Activated CD4-positive, alpha-beta memory T cell treated with anti-CD3 and anti-CD28 coated beads for 36 hours (primary cell): ENCODE measurements around the gene STC2. TPM values are rescaled to one million over a fixed set of nuclear protein-coding genes. Genes with fewer than 3 reads are reported as not detected.

Experiments
- CTCF ChIA-PET: fragments of 350-600 bp; sonication (Branson Sonifier 250); formaldehyde crosslinking; loops from one replicate; lab custom pipeline; 2021; ENCODE audit warnings: antibody characterized with exemption, inconsistent platforms; lab: Charles Lee
- POLR2A ChIA-PET: fragments of 350-600 bp; sonication (Branson Sonifier 250); formaldehyde crosslinking; loops from one replicate; lab custom pipeline; 2021; ENCODE audit warnings: antibody characterized with exemption; lab: Charles Lee
- DNase-seq: peaks from one replicate; pipeline ENCODE4 v3.0.0-alpha.2; 2020
- H3K27ac Mint-ChIP-seq: one replicate; pipeline ENCODE4 v1.8.0; 2021; ENCODE audit warnings: mixed read lengths
- H3K27me3 Mint-ChIP-seq: one replicate; pipeline ENCODE4 v1.8.0; 2021; ENCODE audit warnings: mixed read lengths
- H3K36me3 Mint-ChIP-seq: one replicate; pipeline ENCODE4 v1.8.0; 2021; ENCODE audit warnings: mixed read lengths
- H3K4me1 Mint-ChIP-seq: one replicate; pipeline ENCODE4 v1.8.0; 2021; ENCODE audit warnings: low read depth, mixed read lengths
- H3K4me3 Mint-ChIP-seq: one replicate; pipeline ENCODE4 v1.8.0; 2021; ENCODE audit warnings: mild to moderate bottlenecking, mixed read lengths
- H3K9me3 Mint-ChIP-seq: one replicate; pipeline ENCODE4 v1.8.0; 2021; ENCODE audit warnings: mixed read lengths
- intact Hi-C: fragments of 100-400 bp; cut with micrococcal nuclease; formaldehyde crosslinking; loops from one replicate; pipeline ENCODE4 v1.15.1; 2023
- total RNA-seq, 2 experiments: library from RNA; stranded (reverse); gene quantifications; one replicate each; pipeline ENCODE4 v1.2.3, GENCODE V29; 2021

Gene STC2
- total RNA-seq, 2 experiments from 2014 or later, result 12.0 to 13.7 TPM

GRCh38 chr5:173310218-173310769 is 17.9 kb downstream of the STC2 start:
- Mint-ChIP-seq H3K9me3 (peaks cover 5% of the 10 kb centered on the region), H3K27ac (no peak overlapping the region), H3K36me3 (no peaks in the 10 kb centered on the region), H3K4me3 (no peak overlapping the region), H3K27me3 (peaks cover 48% of the 10 kb centered on the region), H3K4me1 (no peaks in the 10 kb centered on the region)
- CTCF ChIA-PET, result interaction anchor here (1.7 kb wide), 1 partner anchor 14 kb away, joined by 6 read pairs; no protein-coding TSS in a partner anchor
- no peak for DNase-seq
- intact Hi-C loops, result no loop called here
- POLR2A ChIA-PET, result no interaction called here

GRCh38 chr5:173309731-173310130 is 18.5 kb downstream of the STC2 start:
- DNase-seq, result no peak
- Mint-ChIP-seq H3K9me3 (peaks cover 5% of the 10 kb centered on the region), H3K36me3 (no peaks in the 10 kb centered on the region), H3K4me1 (no peaks in the 10 kb centered on the region), H3K4me3 (no peak overlapping the region), H3K27me3 (peaks cover 48% of the 10 kb centered on the region), H3K27ac (no peak overlapping the region)
- ChIA-PET CTCF (no interaction called here), POLR2A (no interaction called here)
- intact Hi-C loops, result no loop called here

- no peak for DNase-seq
- peaks cover 49% of the 10 kb centered on the region for H3K27me3 Mint-ChIP-seq
- H3K36me3 Mint-ChIP-seq, result no peaks in the 10 kb centered on the region
- H3K4me1 Mint-ChIP-seq, result no peaks in the 10 kb centered on the region
- intact Hi-C loops, result no loop called here
- ChIA-PET POLR2A (no interaction called here), CTCF (no interaction called here)
- H3K4me3 Mint-ChIP-seq, result no peak overlapping the region
- H3K27ac Mint-ChIP-seq, result no peak overlapping the region
- H3K9me3 Mint-ChIP-seq, result peaks cover 5% of the 10 kb centered on the region
Observed at GRCh38 chr5:173308226-173308625, 20.0 kb downstream of the STC2 start.

- ChIA-PET CTCF (no interaction called here), POLR2A (no interaction called here)
- H3K9me3 Mint-ChIP-seq, result peaks cover 5% of the 10 kb centered on the region
- H3K4me3 Mint-ChIP-seq, result no peak overlapping the region
- no peak for DNase-seq
- intact Hi-C loops, result no loop called here
- no peak overlapping the region for H3K27ac Mint-ChIP-seq
- peaks cover 53% of the 10 kb centered on the region for H3K27me3 Mint-ChIP-seq
- H3K36me3 Mint-ChIP-seq, result no peaks in the 10 kb centered on the region
- H3K4me1 Mint-ChIP-seq, result no peaks in the 10 kb centered on the region
Observed at GRCh38 chr5:173307695-173308094, 20.5 kb downstream of the STC2 start.

GRCh38 chr5:173306695-173307094 is 21.5 kb downstream of the STC2 start:
- Mint-ChIP-seq H3K4me1 (no peaks in the 10 kb centered on the region), H3K4me3 (no peak overlapping the region)
- POLR2A ChIA-PET, result no interaction called here

GRCh38 chr5:173304591-173304988 is 23.6 kb downstream of the STC2 start:
- Mint-ChIP-seq H3K9me3 (peaks cover 5% of the 10 kb centered on the region), H3K4me3 (no peak overlapping the region), H3K27me3 (peaks cover 35% of the 10 kb centered on the region), H3K4me1 (no peaks in the 10 kb centered on the region), H3K27ac (no peak overlapping the region), H3K36me3 (no peaks in the 10 kb centered on the region)
- ChIA-PET CTCF (interaction anchor here (2.9 kb wide), 1 partner anchor 11 kb away, joined by 12 read pairs; no protein-coding TSS in a partner anchor), POLR2A (no interaction called here)
- no peak for DNase-seq
- intact Hi-C loops, result no loop called here

More at GRCh38 chr5:173306695-173307094, 21.5 kb downstream of the STC2 start:
- no peak overlapping the region for H3K27ac Mint-ChIP-seq
- DNase-seq, result no peak
- H3K9me3 Mint-ChIP-seq, result peaks cover 5% of the 10 kb centered on the region
- H3K36me3 Mint-ChIP-seq, result no peaks in the 10 kb centered on the region
- CTCF ChIA-PET, result interaction anchor here (0.7 kb wide), 1 partner anchor 93 kb away, joined by 3 read pairs; no protein-coding TSS in a partner anchor
- peaks cover 50% of the 10 kb centered on the region for H3K27me3 Mint-ChIP-seq
- intact Hi-C loops, result no loop called here

GRCh38 chr5:173303878-173304590 is 24.2 kb downstream of the STC2 start:
- no peak for DNase-seq
- POLR2A ChIA-PET, result no interaction called here
- intact Hi-C loops, result no loop called here
- no peaks in the 10 kb centered on the region for H3K4me1 Mint-ChIP-seq
- no peaks in the 10 kb centered on the region for H3K36me3 Mint-ChIP-seq
- CTCF ChIA-PET, result interaction anchor here (2.9 kb wide), 1 partner anchor 10 kb away, joined by 12 read pairs; no protein-coding TSS in a partner anchor
- H3K4me3 Mint-ChIP-seq, result no peak overlapping the region
- peaks cover 5% of the 10 kb centered on the region for H3K9me3 Mint-ChIP-seq
- no peak overlapping the region for H3K27ac Mint-ChIP-seq
- peaks cover 35% of the 10 kb centered on the region for H3K27me3 Mint-ChIP-seq

GRCh38 chr5:173302546-173303155 is 25.6 kb downstream of the STC2 start:
- ChIA-PET POLR2A (no interaction called here), CTCF (interaction anchor here (1.3 kb wide), 1 partner anchor 8 kb away, joined by 3 read pairs; no protein-coding TSS in a partner anchor)
- Mint-ChIP-seq H3K36me3 (no peaks in the 10 kb centered on the region), H3K9me3 (peaks cover 1% of the 10 kb centered on the region), H3K4me1 (no peaks in the 10 kb centered on the region), H3K4me3 (no peak overlapping the region), H3K27me3 (peaks cover 33% of the 10 kb centered on the region), H3K27ac (no peak overlapping the region)
- intact Hi-C loops, result no loop called here
- DNase-seq, result no peak

- CTCF ChIA-PET, result interaction anchor here (1.3 kb wide), 1 partner anchor 8 kb away, joined by 3 read pairs; no protein-coding TSS in a partner anchor
- POLR2A ChIA-PET, result no interaction called here
- Mint-ChIP-seq H3K27ac (no peak overlapping the region), H3K36me3 (no peaks in the 10 kb centered on the region), H3K4me1 (no peaks in the 10 kb centered on the region), H3K27me3 (peaks cover 29% of the 10 kb centered on the region), H3K4me3 (no peak overlapping the region), H3K9me3 (no peaks in the 10 kb centered on the region)
- DNase-seq, result no peak
- intact Hi-C loops, result no loop called here
Observed at GRCh38 chr5:173301695-173302545, 26.3 kb downstream of the STC2 start.

GRCh38 chr5:173300389-173301047 is 27.7 kb downstream of the STC2 start:
- DNase-seq, result no peak
- no peak overlapping the region for H3K4me3 Mint-ChIP-seq
- H3K27me3 Mint-ChIP-seq, result peaks cover 21% of the 10 kb centered on the region
- no peaks in the 10 kb centered on the region for H3K9me3 Mint-ChIP-seq
- POLR2A ChIA-PET, result no interaction called here
- intact Hi-C loops, result no loop called here
- no peak overlapping the region for H3K27ac Mint-ChIP-seq
- CTCF ChIA-PET, result interaction anchor here (1.2 kb wide), 1 partner anchor 8 kb away, joined by 4 read pairs; no protein-coding TSS in a partner anchor
- H3K36me3 Mint-ChIP-seq, result no peaks in the 10 kb centered on the region
- no peaks in the 10 kb centered on the region for H3K4me1 Mint-ChIP-seq

GRCh38 chr5:173299820-173300219 is 28.4 kb downstream of the STC2 start:
- H3K4me1 Mint-ChIP-seq, result peaks cover 2% of the 10 kb centered on the region
- no peak for DNase-seq

More at GRCh38 chr5:173299820-173300219, 28.4 kb downstream of the STC2 start:
- ChIA-PET CTCF (interaction anchor here (1.2 kb wide), 1 partner anchor 8 kb away, joined by 4 read pairs; no protein-coding TSS in a partner anchor), POLR2A (no interaction called here)
- Mint-ChIP-seq H3K9me3 (no peaks in the 10 kb centered on the region), H3K27me3 (peaks cover 24% of the 10 kb centered on the region), H3K4me3 (no peak overlapping the region), H3K27ac (no peak overlapping the region), H3K36me3 (no peaks in the 10 kb centered on the region)
- intact Hi-C loops, result no loop called here
